PC-9 (cell line): ENCODE measurements around the gene ZDHHC7.
"Not testable (repeated sequence)": the region's sequence is repeated elsewhere in the genome, so short reads cannot be mapped to it uniquely, and the experiment has no call there.

ENCODE experiments used
- EZH2 ChIP-seq: fragments of 200-600 bp; sonication (generic); IDR thresholded peaks from 2 replicates; pipeline ENCODE4 v1.8.0; 2017; ENCODE audit warnings: antibody characterized with exemption, low read depth
- TF ChIP-seq, protein P1 (sequence below): fragments of 200-600 bp; sonication (generic); conservative IDR thresholded peaks from 2 replicates; pipeline ENCODE4 v1.6.1; 2017; ENCODE audit warnings: mixed run types, antibody characterized with exemption, mild to moderate bottlenecking, moderate library complexity

DNA sequence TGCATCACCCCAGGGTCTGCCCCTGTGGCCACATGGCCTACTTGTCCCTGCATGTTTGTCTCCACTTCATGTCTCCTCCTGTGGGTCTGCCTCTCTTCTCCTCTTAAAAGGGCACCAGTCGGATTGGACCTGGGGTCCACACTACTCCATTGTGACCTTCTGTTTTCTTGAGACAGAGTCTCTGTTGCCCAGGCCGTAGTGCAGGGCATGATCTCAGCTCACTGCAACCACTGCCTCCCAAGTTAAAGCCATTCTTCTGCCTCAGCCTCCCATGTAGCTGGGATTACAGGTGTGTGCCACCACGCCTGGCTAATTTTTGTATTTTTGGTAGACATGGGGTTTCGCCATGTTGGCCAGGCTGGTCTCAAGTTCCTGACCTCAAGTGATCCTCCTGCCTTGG is 20.9 kb upstream of the ZDHHC7 start:
- TF ChIP-seq, protein P1, sequence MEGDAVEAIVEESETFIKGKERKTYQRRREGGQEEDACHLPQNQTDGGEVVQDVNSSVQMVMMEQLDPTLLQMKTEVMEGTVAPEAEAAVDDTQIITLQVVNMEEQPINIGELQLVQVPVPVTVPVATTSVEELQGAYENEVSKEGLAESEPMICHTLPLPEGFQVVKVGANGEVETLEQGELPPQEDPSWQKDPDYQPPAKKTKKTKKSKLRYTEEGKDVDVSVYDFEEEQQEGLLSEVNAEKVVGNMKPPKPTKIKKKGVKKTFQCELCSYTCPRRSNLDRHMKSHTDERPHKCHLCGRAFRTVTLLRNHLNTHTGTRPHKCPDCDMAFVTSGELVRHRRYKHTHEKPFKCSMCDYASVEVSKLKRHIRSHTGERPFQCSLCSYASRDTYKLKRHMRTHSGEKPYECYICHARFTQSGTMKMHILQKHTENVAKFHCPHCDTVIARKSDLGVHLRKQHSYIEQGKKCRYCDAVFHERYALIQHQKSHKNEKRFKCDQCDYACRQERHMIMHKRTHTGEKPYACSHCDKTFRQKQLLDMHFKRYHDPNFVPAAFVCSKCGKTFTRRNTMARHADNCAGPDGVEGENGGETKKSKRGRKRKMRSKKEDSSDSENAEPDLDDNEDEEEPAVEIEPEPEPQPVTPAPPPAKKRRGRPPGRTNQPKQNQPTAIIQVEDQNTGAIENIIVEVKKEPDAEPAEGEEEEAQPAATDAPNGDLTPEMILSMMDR = not testable (repeated sequence)
- TF ChIP-seq EZH2 = not testable (repeated sequence)
